Esophagus muscularis mucosa (tissue), 4 donors: ENCODE results near the gene PNMA1.

Source experiments
- EP300 ChIP-seq: sonication (generic); formaldehyde crosslinking; IDR thresholded peaks from one replicate; pipeline ENCODE4 v1.6.1; 2017; ENCODE audit warnings: antibody characterized with exemption
- POLR2AphosphoS5 ChIP-seq, 2 donors: sonication (generic); formaldehyde crosslinking; IDR thresholded peaks; one replicate each; pipeline ENCODE4 v1.6.1; 2017; ENCODE audit warnings: antibody characterized with exemption in 2 of 2
- TF ChIP-seq, protein P1 (sequence below), 3 experiments: fragments of 200-600 bp in 2 of 3; fragments of 450-650 bp in 1 of 3; sonication (generic) in 2 of 3; IDR thresholded peaks; one replicate each; pipeline ENCODE4 v1.5.1; 2017 to 2019; ENCODE audit warnings: antibody characterized with exemption in 3 of 3, mild to moderate bottlenecking in 2 of 3, moderate library complexity in 1 of 3

DNA sequence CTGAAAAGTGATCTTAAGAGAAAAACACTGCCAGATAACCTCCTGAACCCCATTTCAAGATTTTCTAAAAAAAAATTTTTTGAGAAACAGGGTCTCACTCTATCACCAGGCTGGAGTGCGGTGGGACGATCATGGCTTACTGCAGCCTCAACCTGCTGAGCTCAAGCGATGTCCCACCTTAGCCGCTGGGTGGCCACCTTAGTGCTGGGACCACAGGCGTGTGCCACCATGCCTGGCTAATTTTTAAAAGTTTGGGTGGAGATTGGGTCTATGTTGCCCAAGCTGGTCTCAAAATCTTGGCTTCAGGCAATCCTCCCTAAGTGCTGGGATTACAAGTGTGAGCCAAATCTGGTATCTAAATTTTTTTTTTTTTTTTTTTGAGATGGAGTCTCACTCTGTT is 3.4 kb downstream of the PNMA1 start:
- TF ChIP-seq EP300 (no peak), POLR2AphosphoS5 (IDR thresholded peaks at IDR 0.05) (no peak)
- TF ChIP-seq, protein P1, sequence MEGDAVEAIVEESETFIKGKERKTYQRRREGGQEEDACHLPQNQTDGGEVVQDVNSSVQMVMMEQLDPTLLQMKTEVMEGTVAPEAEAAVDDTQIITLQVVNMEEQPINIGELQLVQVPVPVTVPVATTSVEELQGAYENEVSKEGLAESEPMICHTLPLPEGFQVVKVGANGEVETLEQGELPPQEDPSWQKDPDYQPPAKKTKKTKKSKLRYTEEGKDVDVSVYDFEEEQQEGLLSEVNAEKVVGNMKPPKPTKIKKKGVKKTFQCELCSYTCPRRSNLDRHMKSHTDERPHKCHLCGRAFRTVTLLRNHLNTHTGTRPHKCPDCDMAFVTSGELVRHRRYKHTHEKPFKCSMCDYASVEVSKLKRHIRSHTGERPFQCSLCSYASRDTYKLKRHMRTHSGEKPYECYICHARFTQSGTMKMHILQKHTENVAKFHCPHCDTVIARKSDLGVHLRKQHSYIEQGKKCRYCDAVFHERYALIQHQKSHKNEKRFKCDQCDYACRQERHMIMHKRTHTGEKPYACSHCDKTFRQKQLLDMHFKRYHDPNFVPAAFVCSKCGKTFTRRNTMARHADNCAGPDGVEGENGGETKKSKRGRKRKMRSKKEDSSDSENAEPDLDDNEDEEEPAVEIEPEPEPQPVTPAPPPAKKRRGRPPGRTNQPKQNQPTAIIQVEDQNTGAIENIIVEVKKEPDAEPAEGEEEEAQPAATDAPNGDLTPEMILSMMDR (IDR thresholded peaks at IDR 0.05): peak in 1 of 3 experiments; percentile 7
